Mesendoderm (in vitro differentiated cells): Measurements from ENCODE around the gene DCTN4.

Experiments
- DNase-seq: peaks from one replicate; pipeline ENCODE4 v3.0.0; 2013
- H2AK5ac ChIP-seq: 2 replicates; pipeline ENCODE4 v1.6.1; 2013; ENCODE audit warnings: low read length, inconsistent platforms
- H2BK120ac ChIP-seq: 2 replicates; pipeline ENCODE4 v1.6.1; 2013; ENCODE audit warnings: low read depth, mild to moderate bottlenecking, low read length, moderate library complexity, mixed read lengths
- H2BK15ac ChIP-seq: replicated peaks from 2 replicates; pipeline ENCODE4 v1.6.1; 2013; ENCODE audit warnings: low read depth, mild to moderate bottlenecking, moderate library complexity
- H2BK5ac ChIP-seq: 2 replicates; pipeline ENCODE4 v1.6.1; 2013; ENCODE audit warnings: low read length, inconsistent platforms
- H3K18ac ChIP-seq: 2 replicates; pipeline ENCODE4 v1.6.1; 2013; ENCODE audit warnings: mild to moderate bottlenecking, low read length, mixed read lengths
- H3K23ac ChIP-seq: one replicate; pipeline ENCODE4 v1.6.1; 2013; ENCODE audit warnings: low read length
- H3K27ac ChIP-seq: 2 replicates; pipeline ENCODE4 v1.5.1; 2013; ENCODE audit warnings: low read depth, mild to moderate bottlenecking, inconsistent platforms, low read length, moderate library complexity
- H3K27me3 ChIP-seq: 2 replicates; pipeline ENCODE4 v1.6.1; 2013; ENCODE audit warnings: low read length, control low read depth, mild to moderate bottlenecking, inconsistent platforms; ENCODE audit not compliant: insufficient read depth, poor library complexity
- H3K36me3 ChIP-seq: 2 replicates; pipeline ENCODE4 v1.6.1; 2013; ENCODE audit warnings: low read length, inconsistent platforms; ENCODE audit not compliant: control insufficient read depth, insufficient read depth
- H3K4ac ChIP-seq: one replicate; pipeline ENCODE4 v1.6.1; 2013; ENCODE audit warnings: low read depth, mild to moderate bottlenecking, low read length, moderate library complexity
- H3K4me1 ChIP-seq: 2 replicates; pipeline ENCODE4 v1.6.1; 2013; ENCODE audit warnings: low read depth, low read length, inconsistent platforms; ENCODE audit not compliant: control insufficient read depth
- H3K4me2 ChIP-seq: 2 replicates; pipeline ENCODE4 v1.6.1; 2013; ENCODE audit warnings: low read length
- H3K4me3 ChIP-seq: 2 replicates; pipeline ENCODE4 v1.5.1; 2013; ENCODE audit warnings: mild to moderate bottlenecking, low read length
- H3K56ac ChIP-seq: one replicate; pipeline ENCODE4 v1.6.1; 2013; ENCODE audit warnings: low read length
- H3K79me1 ChIP-seq: 2 replicates; pipeline ENCODE4 v1.6.1; 2013; ENCODE audit warnings: low read length, inconsistent platforms
- H3K79me2 ChIP-seq: 2 replicates; pipeline ENCODE4 v1.6.1; 2013; ENCODE audit warnings: mild to moderate bottlenecking, low read length; ENCODE audit not compliant: control insufficient read depth, insufficient read depth
- H3K9ac ChIP-seq: 2 replicates; pipeline ENCODE4 v1.6.1; 2013; ENCODE audit warnings: low read length, inconsistent platforms
- H4K5ac ChIP-seq: one replicate; pipeline ENCODE4 v1.6.1; 2013; ENCODE audit warnings: low read length
- H4K8ac ChIP-seq: one replicate; pipeline ENCODE4 v1.6.1; 2013; ENCODE audit warnings: low read depth, mild to moderate bottlenecking, control low read depth, low read length, moderate library complexity
- WGBS: extraction: QIAGEN DNeasy Blood & Tissue Kit; methylation state at CpG from one replicate; pipeline ENCODE4 v1.1.7; 2013; ENCODE audit warnings: low lambda C conversion rate, missing lambda C conversion rate; ENCODE audit not compliant: insufficient coverage; ENCODE audit errors: extremely low coverage; 5-methylcytosine and 5-hydroxymethylcytosine counted together

The DCTN4 gene

DNA sequence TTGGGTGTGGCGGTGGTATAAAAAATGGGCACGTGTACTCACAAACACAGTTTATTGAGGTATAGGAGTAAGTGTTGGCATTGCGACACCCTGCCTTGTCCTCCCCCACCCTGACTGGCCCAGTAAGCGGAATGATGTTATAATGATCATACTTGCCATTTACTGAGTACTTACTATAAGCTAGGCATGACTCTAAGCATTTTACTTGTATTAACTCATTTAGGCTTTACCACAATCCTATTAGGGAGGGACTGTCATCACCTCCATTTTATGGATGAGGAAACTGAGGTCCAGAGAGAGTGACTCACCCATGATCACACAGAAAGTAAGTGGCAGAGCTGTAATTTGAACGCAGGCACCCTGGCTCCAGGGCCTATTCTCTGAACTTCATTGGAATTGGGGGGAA, 22.0 kb upstream of the DCTN4 start:
- H3K23ac ChIP-seq, result no peak overlapping the region
- no peak overlapping the region for H3K4me3 ChIP-seq
- no peak overlapping the region for H2AK5ac ChIP-seq
- H4K5ac ChIP-seq, result no peak overlapping the region
- H2BK120ac ChIP-seq, result no peak overlapping the region
- no peak overlapping the region for H3K4ac ChIP-seq
- no peak overlapping the region for H3K27ac ChIP-seq
- H2BK15ac ChIP-seq, result no peak overlapping the region
- H3K36me3 ChIP-seq, result no peaks in the 10 kb centered on the region
- no peaks in the 10 kb centered on the region for H3K79me2 ChIP-seq
- no peak overlapping the region for H3K9ac ChIP-seq
- no peaks in the 10 kb centered on the region for H3K79me1 ChIP-seq
- peaks cover 11% of the 10 kb centered on the region for H3K4me1 ChIP-seq
- H3K27me3 ChIP-seq, result no peaks in the 10 kb centered on the region
- H4K8ac ChIP-seq, result no peak overlapping the region
- no peak overlapping the region for H3K4me2 ChIP-seq
- no peak overlapping the region for H3K56ac ChIP-seq
- no CpG with 5 or more reads among the region's 5 CpGs for WGBS
- no peak overlapping the region for H3K18ac ChIP-seq
- no peak for DNase-seq
- no peak overlapping the region for H2BK5ac ChIP-seq

DNA sequence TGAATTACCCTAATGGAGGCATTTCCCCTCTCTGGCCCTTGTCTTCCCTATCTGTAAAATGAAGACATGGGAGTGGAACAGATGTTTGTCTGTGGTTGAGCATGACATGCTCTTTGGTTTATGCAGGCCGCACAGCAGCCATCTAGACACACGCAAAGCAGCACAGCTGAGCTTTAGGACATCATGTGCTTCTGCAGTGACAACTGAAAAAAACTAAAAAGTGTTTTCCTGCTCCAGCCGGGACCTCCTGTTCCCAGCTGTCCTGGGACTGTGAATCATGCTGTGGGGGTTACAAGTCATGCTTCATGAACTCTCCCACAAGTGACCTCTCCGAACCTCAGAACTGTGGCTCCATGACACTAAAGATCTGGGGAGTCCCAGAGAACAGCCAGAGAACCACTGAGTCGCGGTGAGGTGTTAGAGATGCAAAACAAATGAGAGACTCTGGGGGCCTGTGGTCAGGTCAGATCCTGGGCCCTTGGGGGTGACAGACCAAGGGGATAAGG, 21.4 kb upstream of the DCTN4 start:
- Histone ChIP-seq H3K79me2 (no peaks in the 10 kb centered on the region), H2BK120ac (no peak overlapping the region), H2AK5ac (no peak overlapping the region), H3K4me3 (no peak overlapping the region), H3K27ac (no peak overlapping the region), H2BK15ac (no peak overlapping the region), H3K79me1 (no peaks in the 10 kb centered on the region), H3K9ac (no peak overlapping the region), H4K5ac (no peak overlapping the region), H3K27me3 (no peaks in the 10 kb centered on the region), H3K36me3 (no peaks in the 10 kb centered on the region), H3K23ac (peak overlapping the region; percentile 45), H4K8ac (no peak overlapping the region), H2BK5ac (no peak overlapping the region), H3K4ac (no peak overlapping the region), H3K18ac (no peak overlapping the region), H3K4me2 (no peak overlapping the region), H3K56ac (no peak overlapping the region), H3K4me1 (peaks cover 11% of the 10 kb centered on the region)
- DNase-seq, result no peak
- no CpG with 5 or more reads among the region's 6 CpGs for WGBS

DNA sequence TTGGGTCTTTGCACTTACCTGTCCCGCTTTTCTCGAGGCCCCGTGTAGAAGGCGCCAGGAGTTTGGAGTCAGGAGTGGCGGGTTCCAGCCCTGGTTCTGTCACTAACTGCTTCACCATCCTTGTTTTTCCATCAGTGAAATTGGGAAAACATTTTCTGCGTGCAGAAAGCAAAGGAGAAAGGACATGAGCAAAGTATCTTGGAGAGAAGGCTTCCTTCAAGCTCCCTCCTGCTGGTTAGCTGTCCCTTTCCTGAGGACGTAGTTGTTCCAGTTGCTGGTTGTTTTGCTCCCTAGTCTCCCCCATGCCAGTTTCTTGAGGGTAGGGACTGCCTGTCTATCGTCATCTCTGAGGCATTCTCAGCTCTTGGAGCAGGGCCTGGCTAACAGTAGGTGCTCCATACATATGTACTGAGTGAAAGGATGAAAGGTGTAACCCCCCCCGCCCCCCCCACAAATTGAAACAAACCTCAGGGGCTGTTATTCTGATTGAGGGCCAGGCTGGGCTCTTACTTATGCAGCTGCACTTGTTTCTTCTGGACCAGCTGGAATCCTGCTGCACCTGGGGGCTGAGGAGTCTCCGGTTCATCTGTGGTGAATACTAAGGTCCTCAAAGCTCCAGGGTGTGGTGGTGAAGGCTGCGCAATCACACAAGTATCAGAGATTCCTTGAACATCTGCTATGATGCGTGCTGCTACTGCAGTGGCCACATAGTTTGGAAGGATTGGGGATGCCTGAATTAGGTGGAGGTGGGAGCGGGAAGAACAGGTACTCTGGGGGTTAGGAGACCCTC, 20.8 kb upstream of the DCTN4 start:
- Histone ChIP-seq H2AK5ac (no peak overlapping the region), H3K79me2 (no peaks in the 10 kb centered on the region), H3K4ac (no peak overlapping the region), H4K5ac (no peak overlapping the region), H3K27me3 (no peaks in the 10 kb centered on the region), H3K56ac (no peak overlapping the region), H2BK5ac (no peak overlapping the region), H3K18ac (no peak overlapping the region), H2BK15ac (no peak overlapping the region), H3K23ac (no peak overlapping the region), H3K36me3 (no peaks in the 10 kb centered on the region), H3K4me2 (no peak overlapping the region), H3K27ac (no peak overlapping the region), H3K4me3 (no peak overlapping the region), H4K8ac (no peak overlapping the region), H3K79me1 (no peaks in the 10 kb centered on the region), H3K4me1 (peaks cover 11% of the 10 kb centered on the region), H2BK120ac (no peak overlapping the region), H3K9ac (no peak overlapping the region)
- WGBS, result no CpG with 5 or more reads among the region's 13 CpGs
- DNase-seq, result no peak

DNA sequence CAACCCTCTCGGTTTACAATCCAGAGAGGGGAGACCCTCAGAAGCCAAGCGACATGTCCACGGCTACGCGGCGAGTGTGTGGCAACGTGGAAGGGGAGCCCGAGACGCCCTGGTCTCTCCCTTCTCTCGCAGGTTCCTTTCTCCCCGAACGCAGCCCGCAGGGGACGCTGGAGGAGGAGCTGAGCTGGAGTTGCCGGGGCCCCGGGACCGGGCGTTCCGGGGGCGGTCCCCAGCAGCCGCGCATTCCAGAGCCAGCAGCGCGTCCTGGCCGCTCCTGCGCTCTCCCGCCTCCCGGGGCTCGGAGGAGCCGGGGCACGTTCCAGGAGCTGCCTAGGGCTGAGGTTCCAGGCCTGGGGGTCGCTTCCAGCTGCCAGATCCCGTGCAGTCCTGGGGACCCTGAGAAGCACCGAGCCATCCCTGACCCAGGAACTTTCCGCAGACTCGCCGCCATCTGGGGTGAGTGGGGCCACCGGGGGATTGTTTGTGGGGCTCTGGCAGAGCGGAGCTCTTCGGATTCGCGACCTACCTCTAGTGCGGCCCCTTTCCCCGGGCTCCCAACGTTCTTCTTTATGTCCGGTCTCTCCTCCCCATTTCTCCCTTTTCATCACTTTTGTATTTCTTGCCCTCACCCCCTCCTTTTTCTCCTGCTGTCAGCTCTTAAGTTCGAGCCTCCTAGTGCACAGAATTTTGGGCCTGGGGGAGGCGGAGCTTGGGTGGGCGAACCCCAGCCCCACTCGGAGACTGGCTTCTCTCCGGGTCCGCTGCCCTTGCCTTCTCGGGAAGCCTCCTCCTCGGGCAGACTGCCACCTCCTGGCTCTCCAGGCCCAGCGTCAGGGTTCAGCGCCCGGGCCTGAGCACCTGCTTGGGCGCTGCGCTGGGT, 19.9 kb upstream of the DCTN4 start, which contains the start of gene SMIM3:
Gene SMIM3, plus strand, starts transcription at position 241 of the 880 bp plus-strand sequence. CDS start 16,684 bp downstream, outside the sequence.
- Histone ChIP-seq H4K5ac (no peak within 1 kb of the TSS), H3K27ac (no peak within 1 kb of the TSS), H2BK15ac (no peak within 1 kb of the TSS), H3K4me2 (peak within 1 kb of the TSS; percentile 97), H3K4me3 (peak within 1 kb of the TSS; percentile 72), H3K79me1 (no peaks in the 10 kb centered on the region), H4K8ac (no peak within 1 kb of the TSS), H3K9ac (peak within 1 kb of the TSS; percentile 84), H2AK5ac (no peak within 1 kb of the TSS), H2BK5ac (no peak within 1 kb of the TSS), H3K4ac (no peak within 1 kb of the TSS), H3K27me3 (no peaks in the 10 kb centered on the region), H3K4me1 (peaks cover 8% of the 10 kb centered on the region), H3K23ac (no peak within 1 kb of the TSS), H3K18ac (peak within 1 kb of the TSS; percentile 29), H3K36me3 (no peaks in the 10 kb centered on the region), H3K79me2 (no peaks in the 10 kb centered on the region), H3K56ac (peak within 1 kb of the TSS; percentile 95), H2BK120ac (no peak within 1 kb of the TSS)
- DNase-seq, result peak; percentile 84
- WGBS, result no CpG with 5 or more reads among the region's 59 CpGs

DNA sequence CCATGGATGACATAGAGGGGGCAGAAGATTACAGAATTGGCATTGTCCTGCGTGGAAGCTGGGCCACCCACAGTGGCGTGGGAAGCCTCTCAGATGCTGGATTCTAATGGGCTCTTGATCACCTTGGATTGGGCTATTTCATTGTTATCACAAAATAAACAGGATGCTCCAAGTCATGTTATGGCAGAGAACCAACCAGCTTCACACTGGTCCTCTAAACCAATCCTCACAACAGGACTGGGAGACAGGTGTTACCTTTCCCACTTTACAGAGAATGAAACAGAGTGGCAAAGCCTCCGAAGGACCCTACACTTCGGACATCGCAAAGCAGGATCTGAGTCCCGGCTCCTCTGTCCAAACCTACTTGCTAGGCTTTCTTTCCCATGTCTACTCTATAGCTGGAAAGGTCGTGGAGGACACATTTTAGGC, 19.3 kb upstream of the DCTN4 start:
- Histone ChIP-seq H3K79me1 (no peaks in the 10 kb centered on the region), H3K56ac (peak overlapping the region; percentile 95), H3K4me3 (peak overlapping the region; percentile 72), H3K4me2 (peak overlapping the region; percentile 97), H3K9ac (peak overlapping the region; percentile 84), H2BK5ac (no peak overlapping the region), H3K27ac (no peak overlapping the region), H4K8ac (no peak overlapping the region), H4K5ac (no peak overlapping the region), H3K79me2 (no peaks in the 10 kb centered on the region), H2BK120ac (no peak overlapping the region), H3K4ac (no peak overlapping the region), H3K18ac (no peak overlapping the region), H3K27me3 (no peaks in the 10 kb centered on the region), H3K23ac (no peak overlapping the region), H2BK15ac (no peak overlapping the region), H3K36me3 (no peaks in the 10 kb centered on the region), H2AK5ac (no peak overlapping the region), H3K4me1 (peaks cover 5% of the 10 kb centered on the region)
- no CpG with 5 or more reads among the region's 7 CpGs for WGBS
- no peak for DNase-seq
